Omental fat pad (tissue), 4 donors: ENCODE results near the gene CHD2. TPM values are rescaled to one million over a fixed set of nuclear protein-coding genes. Genes with fewer than 3 reads are reported as not detected.

ENCODE experiments used
- ATAC-seq: fragments of 150-250 bp; one replicate; pipeline ENCODE4 v1.9.1; 2016; ENCODE audit warnings: mild to moderate bottlenecking, moderate library complexity; ENCODE audit not compliant: low FRiP score
- DNase-seq: peaks from one replicate; pipeline ENCODE4 v3.0.0-alpha.2; 2019; ENCODE audit warnings: low spot score
- total RNA-seq, 4 donors: library from RNA; depleted of rRNA; stranded (reverse); fragments of >200 nt; gene quantifications; one replicate each; pipeline ENCODE4 v1.1.0, GENCODE V29; 2016
- TF ChIP-seq, protein P1 (sequence below), 3 donors: fragments of 450-650 bp; IDR thresholded peaks; one replicate each; pipeline ENCODE4 v1.5.1; 2016 to 2017; ENCODE audit warnings: antibody characterized with exemption in 3 of 3, mild to moderate bottlenecking in 3 of 3, moderate library complexity in 2 of 3

Gene CHD2
- total RNA-seq, 4 donors from 2014 or later: 77.7 to 140 (median 134) TPM

DNA sequence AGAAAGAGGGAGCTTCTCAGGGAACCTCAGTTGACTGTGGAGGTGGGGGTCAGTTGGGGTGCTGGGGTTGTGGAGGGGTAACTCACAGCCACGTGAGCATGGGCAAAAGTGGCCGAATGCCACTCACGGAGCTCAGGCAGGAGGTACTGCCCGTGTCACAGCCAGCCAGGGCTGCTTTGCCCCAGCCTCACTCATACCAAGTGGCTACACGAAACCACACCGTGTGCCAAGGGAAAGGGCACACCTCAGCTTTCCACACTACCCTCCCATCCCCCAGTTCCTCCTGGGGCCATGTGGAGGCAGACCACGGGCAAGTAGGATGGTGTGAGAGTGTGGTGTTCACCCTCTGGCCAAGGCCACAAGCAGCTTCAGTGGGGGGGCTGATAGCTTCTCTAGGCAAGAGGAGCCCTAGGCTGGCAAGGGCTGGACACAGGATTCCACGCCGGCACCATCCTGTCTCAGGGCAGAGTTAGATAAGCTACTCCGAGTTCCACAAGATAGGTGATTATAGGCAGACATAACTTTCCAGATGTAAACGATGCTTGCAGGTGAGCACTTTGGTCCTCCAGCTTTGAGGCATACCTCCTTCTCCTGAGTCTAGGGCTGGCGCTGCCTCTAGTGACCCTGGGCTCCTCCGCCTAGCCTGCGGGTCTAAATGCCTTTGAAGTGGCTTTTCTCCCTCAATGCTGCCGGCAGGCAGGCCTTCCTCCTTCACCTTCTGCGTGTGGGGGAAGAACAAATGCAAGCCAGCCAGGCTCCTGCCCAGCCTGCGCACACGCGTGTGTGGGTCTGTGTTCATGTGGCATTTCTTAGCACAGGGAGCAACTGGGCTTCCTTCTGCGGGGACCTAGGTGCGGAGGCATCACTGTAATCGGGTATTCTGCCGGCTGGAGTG is 163.9 kb downstream of the CHD2 start:
- no peak for DNase-seq
- ATAC-seq: no peak
- TF ChIP-seq, protein P1, sequence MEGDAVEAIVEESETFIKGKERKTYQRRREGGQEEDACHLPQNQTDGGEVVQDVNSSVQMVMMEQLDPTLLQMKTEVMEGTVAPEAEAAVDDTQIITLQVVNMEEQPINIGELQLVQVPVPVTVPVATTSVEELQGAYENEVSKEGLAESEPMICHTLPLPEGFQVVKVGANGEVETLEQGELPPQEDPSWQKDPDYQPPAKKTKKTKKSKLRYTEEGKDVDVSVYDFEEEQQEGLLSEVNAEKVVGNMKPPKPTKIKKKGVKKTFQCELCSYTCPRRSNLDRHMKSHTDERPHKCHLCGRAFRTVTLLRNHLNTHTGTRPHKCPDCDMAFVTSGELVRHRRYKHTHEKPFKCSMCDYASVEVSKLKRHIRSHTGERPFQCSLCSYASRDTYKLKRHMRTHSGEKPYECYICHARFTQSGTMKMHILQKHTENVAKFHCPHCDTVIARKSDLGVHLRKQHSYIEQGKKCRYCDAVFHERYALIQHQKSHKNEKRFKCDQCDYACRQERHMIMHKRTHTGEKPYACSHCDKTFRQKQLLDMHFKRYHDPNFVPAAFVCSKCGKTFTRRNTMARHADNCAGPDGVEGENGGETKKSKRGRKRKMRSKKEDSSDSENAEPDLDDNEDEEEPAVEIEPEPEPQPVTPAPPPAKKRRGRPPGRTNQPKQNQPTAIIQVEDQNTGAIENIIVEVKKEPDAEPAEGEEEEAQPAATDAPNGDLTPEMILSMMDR (IDR thresholded peaks at IDR 0.05): no peak

DNA sequence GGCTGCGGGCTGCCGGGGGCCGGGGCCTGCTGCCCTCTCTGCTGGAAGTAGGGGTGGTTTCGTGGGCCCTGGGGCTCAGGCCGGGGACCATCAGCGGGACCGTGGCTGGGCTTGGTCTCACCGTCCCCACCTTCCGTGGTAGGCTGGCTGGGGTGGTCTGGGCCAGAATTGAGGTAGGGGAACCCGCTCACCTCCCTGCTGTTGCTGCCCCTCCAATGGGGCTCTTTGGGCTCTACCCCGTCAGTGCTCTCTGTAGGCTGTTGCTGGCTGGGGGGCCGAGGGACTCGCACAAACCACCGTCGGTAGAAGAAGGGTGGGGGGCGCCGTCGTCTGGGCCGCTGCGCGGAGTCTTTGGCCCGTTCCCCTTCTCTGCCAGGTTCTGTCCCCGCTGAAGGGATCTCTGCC is 165.5 kb downstream of the CHD2 start:
- ATAC-seq (no peak), DNase-seq (no peak)
- TF ChIP-seq, protein P1 (IDR thresholded peaks at IDR 0.05): no peak

DNA sequence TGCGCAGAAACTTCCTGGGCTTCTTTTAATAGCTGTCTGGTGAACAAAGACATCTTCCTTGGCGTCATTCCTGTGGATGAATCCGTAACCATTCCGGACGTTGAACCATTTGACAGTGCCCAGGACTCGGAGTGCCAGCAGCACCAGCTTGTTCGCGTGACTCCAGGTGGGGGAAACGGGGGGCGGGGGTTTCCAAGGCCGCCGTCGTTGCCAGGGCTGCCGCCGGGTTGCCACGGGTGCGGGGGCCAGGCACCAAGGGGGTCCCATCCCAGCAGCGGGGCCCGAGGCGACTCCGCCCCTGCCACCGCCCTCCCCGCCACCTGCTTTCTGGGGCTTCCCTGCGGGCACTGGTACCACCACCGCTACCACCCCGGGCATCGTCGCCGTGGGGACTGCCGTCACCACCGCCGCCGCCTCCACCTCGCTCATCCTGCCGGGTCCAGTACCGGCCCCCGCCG is 166.1 kb downstream of the CHD2 start:
- DNase-seq (no peak), ATAC-seq (no peak)
- TF ChIP-seq, protein P1 (IDR thresholded peaks at IDR 0.05): no peak

DNA sequence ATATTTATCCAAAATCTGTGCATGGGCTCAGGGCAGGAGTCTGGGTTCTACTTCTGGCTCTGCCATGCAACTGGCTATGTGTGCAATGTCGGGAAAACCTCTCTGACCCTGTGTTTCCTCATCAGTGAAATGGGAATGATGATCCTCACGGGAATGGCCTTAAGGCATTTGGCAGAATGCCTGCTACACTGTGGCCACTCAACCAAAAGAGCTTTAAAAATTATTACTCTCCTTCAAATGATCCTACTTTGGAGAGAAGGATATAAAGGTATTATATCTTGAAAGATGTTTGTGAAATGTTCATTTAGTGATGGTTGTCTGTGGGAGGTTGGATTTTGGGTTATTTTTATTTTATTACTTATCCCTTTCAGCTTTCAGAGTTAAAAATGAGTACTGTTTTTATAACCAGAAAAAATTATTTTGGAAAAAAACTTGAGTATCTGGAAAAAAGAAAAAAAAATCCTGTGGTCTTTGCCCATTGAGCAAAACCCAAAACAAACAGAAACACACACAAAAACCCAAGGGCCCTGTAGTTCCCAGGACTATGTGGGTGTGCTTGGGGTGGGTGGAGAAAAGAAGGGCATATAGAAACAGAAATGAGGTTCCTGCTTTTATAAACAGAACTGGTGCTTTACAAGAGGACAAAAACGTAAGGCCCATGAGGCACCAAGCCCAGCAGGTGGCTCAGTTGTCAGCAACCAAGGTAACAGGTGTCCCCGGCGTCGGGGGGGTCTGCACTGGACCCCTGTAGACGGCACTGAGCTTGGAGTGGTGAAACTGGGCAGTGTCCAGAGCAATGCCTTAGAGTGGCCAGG is 166.9 kb downstream of the CHD2 start:
- no peak for ATAC-seq
- DNase-seq: no peak
- TF ChIP-seq, protein P1 (IDR thresholded peaks at IDR 0.05): no peak

DNA sequence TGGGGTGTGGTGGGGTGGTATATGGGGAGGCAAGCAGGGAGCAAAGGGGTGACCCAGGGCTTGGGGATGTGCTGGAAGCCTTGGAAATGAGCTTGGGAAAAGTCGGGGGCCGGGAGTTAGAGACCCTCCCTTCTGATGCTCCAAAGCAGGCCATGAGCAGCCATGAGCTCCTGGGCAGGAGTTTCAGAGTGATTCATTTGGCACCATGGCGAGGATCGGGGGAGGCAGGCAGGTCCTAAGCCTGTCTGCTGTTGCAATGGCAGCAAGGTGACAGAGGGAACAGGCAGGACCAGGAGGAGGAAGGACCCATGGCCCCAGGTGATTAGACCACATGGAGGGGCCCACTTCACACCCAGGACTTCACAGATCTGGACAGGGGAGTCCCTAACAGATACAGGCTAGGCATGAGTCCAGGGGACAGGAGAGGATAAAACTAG is 167.5 kb downstream of the CHD2 start:
- ATAC-seq (no peak), DNase-seq (no peak)
- TF ChIP-seq, protein P1 (IDR thresholded peaks at IDR 0.05): no peak

DNA sequence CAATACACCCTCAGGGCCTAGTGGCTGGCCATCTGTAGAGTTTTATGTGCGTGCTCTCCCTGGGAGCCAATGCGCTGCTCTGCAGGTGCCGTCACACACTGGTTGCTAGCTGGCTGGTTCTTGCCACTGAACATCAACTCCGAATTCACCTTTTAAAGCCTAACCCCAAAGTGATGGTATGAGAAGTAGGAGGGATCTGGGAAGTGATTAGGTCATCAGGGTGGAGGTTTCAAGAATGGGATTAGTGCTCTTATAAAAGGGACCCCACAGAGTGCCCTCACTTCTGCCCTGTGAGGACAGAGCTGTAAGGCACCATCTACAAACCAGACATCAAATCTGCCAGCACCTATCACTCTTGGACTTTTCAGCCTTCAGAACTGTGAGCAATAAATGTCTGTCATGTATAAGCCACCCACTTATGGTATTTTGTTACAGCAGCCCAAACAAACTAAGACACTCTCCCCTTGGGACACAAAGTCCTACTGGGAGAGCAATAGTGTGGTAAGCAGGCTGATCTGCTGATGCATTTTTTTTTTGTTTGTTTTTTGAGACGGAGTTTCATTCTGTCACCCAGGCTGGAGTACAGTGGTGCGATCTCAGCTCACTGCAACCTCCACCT is 168.6 kb downstream of the CHD2 start:
- ATAC-seq (no peak), DNase-seq (no peak)
- TF ChIP-seq, protein P1 (IDR thresholded peaks at IDR 0.05): no peak
